ENCODE results near the gene GSTCD.
"Not testable (repeated sequence)": the region's sequence is repeated elsewhere in the genome, so short reads cannot be mapped to it uniquely, and the experiment has no call there.

GSTCD gene

GRCh38 chr4:105843941-105844340, 135.4 kb downstream of the GSTCD start:
- CTCF ChIA-PET = no interaction called here
- POLR2A ChIA-PET = no interaction called here
- H3K27ac ChIP-seq (ENCODE audit: insufficient read depth in 1 of 2, low read depth in 1 of 2, low read length in 2 of 2, poor library complexity in 1 of 2, severe bottlenecking in 2 of 2) = no peak overlapping the region

GRCh38 chr4:105845559-105845958, 137.0 kb downstream of the GSTCD start:
- 92% methylated on average over 2 of the region's 3 CpGs for WGBS (ENCODE audit: insufficient coverage)
- Histone ChIP-seq H3K27ac (ENCODE audit: insufficient read depth in 1 of 2, low read depth in 1 of 2, low read length in 2 of 2, poor library complexity in 1 of 2, severe bottlenecking in 2 of 2) (no peak overlapping the region), H3K9me3 (ENCODE audit: control extremely low read depth in 1 of 5, control insufficient read depth in 4 of 5, insufficient read depth in 2 of 5, low read depth in 1 of 5, low read length in 4 of 5) (no peaks in the 10 kb centered on the region), H3K27me3 (replicated peaks in 2 of 5; ENCODE audit: control insufficient read depth in 4 of 5, insufficient read depth in 5 of 5, low read length in 4 of 5) (no peaks in the 10 kb centered on the region), H3K4me3 (ENCODE audit: control insufficient read depth in 1 of 7, extremely low read depth in 1 of 7, insufficient read depth in 4 of 7, low read depth in 2 of 7, low read length in 6 of 7) (no peak overlapping the region), H3K36me3 (ENCODE audit: control insufficient read depth in 4 of 4, insufficient read depth in 4 of 4, low read length in 3 of 4) (peaks cover 0 to 9% (median 2%) of the 10 kb centered on the region in 4 experiments), H3K4me1 (ENCODE audit: control extremely low read depth in 1 of 4, control insufficient read depth in 4 of 4, insufficient read depth in 4 of 4, low read length in 3 of 4) (no peaks in the 10 kb centered on the region)
- ChIA-PET POLR2A (no interaction called here), CTCF (no interaction called here)
- DNase-seq = no peak

More at GRCh38 chr4:105843941-105844340, 135.4 kb downstream of the GSTCD start:
- Histone ChIP-seq H3K4me1 (ENCODE audit: control extremely low read depth in 1 of 4, control insufficient read depth in 4 of 4, insufficient read depth in 4 of 4, low read length in 3 of 4) (no peaks in the 10 kb centered on the region), H3K9me3 (ENCODE audit: control extremely low read depth in 1 of 5, control insufficient read depth in 4 of 5, insufficient read depth in 2 of 5, low read depth in 1 of 5, low read length in 4 of 5) (no peaks in the 10 kb centered on the region), H3K27me3 (replicated peaks in 2 of 5; ENCODE audit: control insufficient read depth in 4 of 5, insufficient read depth in 5 of 5, low read length in 4 of 5) (no peaks in the 10 kb centered on the region), H3K36me3 (ENCODE audit: control insufficient read depth in 4 of 4, insufficient read depth in 4 of 4, low read length in 3 of 4) (peaks cover 0 to 9% (median 2%) of the 10 kb centered on the region in 4 experiments), H3K4me3 (ENCODE audit: control insufficient read depth in 1 of 7, extremely low read depth in 1 of 7, insufficient read depth in 4 of 7, low read depth in 2 of 7, low read length in 6 of 7) (no peak overlapping the region)
- WGBS (ENCODE audit: insufficient coverage) = 100% methylated on average over 1 of the region's 2 CpGs
- no peak for DNase-seq

- H3K27ac ChIP-seq (ENCODE audit: insufficient read depth in 1 of 2, low read depth in 1 of 2, low read length in 2 of 2, poor library complexity in 1 of 2, severe bottlenecking in 2 of 2); H3K27me3 ChIP-seq (replicated peaks in 2 of 5; ENCODE audit: control insufficient read depth in 4 of 5, insufficient read depth in 5 of 5, low read length in 4 of 5); POLR2A ChIA-PET; CTCF ChIA-PET; DNase-seq; H3K9me3 ChIP-seq (ENCODE audit: control extremely low read depth in 1 of 5, control insufficient read depth in 4 of 5, insufficient read depth in 2 of 5, low read depth in 1 of 5, low read length in 4 of 5); H3K4me3 ChIP-seq (ENCODE audit: control insufficient read depth in 1 of 7, extremely low read depth in 1 of 7, insufficient read depth in 4 of 7, low read depth in 2 of 7, low read length in 6 of 7); H3K36me3 ChIP-seq (ENCODE audit: control insufficient read depth in 4 of 4, insufficient read depth in 4 of 4, low read length in 3 of 4); H3K4me1 ChIP-seq (ENCODE audit: control extremely low read depth in 1 of 4, control insufficient read depth in 4 of 4, insufficient read depth in 4 of 4, low read length in 3 of 4): not testable (repeated sequence)
- 86% methylated on average over 4 of the region's 6 CpGs for WGBS (ENCODE audit: insufficient coverage)
Measured at GRCh38 chr4:105848359-105848758, 139.8 kb downstream of the GSTCD start.

GRCh38 chr4:105851196-105851595, 142.6 kb downstream of the GSTCD start:
- no peak for DNase-seq

GRCh38 chr4:105852230-105852629, 143.6 kb downstream of the GSTCD start:
- H3K27ac ChIP-seq (ENCODE audit: insufficient read depth in 1 of 2, low read depth in 1 of 2, low read length in 2 of 2, poor library complexity in 1 of 2, severe bottlenecking in 2 of 2); H3K27me3 ChIP-seq (replicated peaks in 2 of 5; ENCODE audit: control insufficient read depth in 4 of 5, insufficient read depth in 5 of 5, low read length in 4 of 5); POLR2A ChIA-PET; H3K36me3 ChIP-seq (ENCODE audit: control insufficient read depth in 4 of 4, insufficient read depth in 4 of 4, low read length in 3 of 4); H3K4me3 ChIP-seq (ENCODE audit: control insufficient read depth in 1 of 7, extremely low read depth in 1 of 7, insufficient read depth in 4 of 7, low read depth in 2 of 7, low read length in 6 of 7); H3K9me3 ChIP-seq (ENCODE audit: control extremely low read depth in 1 of 5, control insufficient read depth in 4 of 5, insufficient read depth in 2 of 5, low read depth in 1 of 5, low read length in 4 of 5); H3K4me1 ChIP-seq (ENCODE audit: control extremely low read depth in 1 of 4, control insufficient read depth in 4 of 4, insufficient read depth in 4 of 4, low read length in 3 of 4); DNase-seq; CTCF ChIA-PET: not testable (repeated sequence)
- no CpG with 5 or more reads among the region's 2 CpGs for WGBS (ENCODE audit: insufficient coverage)

More at GRCh38 chr4:105851196-105851595, 142.6 kb downstream of the GSTCD start:
- Histone ChIP-seq H3K36me3 (ENCODE audit: control insufficient read depth in 4 of 4, insufficient read depth in 4 of 4, low read length in 3 of 4) (no peaks in the 10 kb centered on the region), H3K4me1 (ENCODE audit: control extremely low read depth in 1 of 4, control insufficient read depth in 4 of 4, insufficient read depth in 4 of 4, low read length in 3 of 4) (no peaks in the 10 kb centered on the region), H3K27ac (ENCODE audit: insufficient read depth in 1 of 2, low read depth in 1 of 2, low read length in 2 of 2, poor library complexity in 1 of 2, severe bottlenecking in 2 of 2) (no peak overlapping the region), H3K4me3 (ENCODE audit: control insufficient read depth in 1 of 7, extremely low read depth in 1 of 7, insufficient read depth in 4 of 7, low read depth in 2 of 7, low read length in 6 of 7) (no peak overlapping the region), H3K9me3 (ENCODE audit: control extremely low read depth in 1 of 5, control insufficient read depth in 4 of 5, insufficient read depth in 2 of 5, low read depth in 1 of 5, low read length in 4 of 5) (peaks cover 0 to 4% (median 0%) of the 10 kb centered on the region in 5 experiments), H3K27me3 (replicated peaks in 2 of 5; ENCODE audit: control insufficient read depth in 4 of 5, insufficient read depth in 5 of 5, low read length in 4 of 5) (no peaks in the 10 kb centered on the region)
- no CpG with 5 or more reads among the region's 3 CpGs for WGBS (ENCODE audit: insufficient coverage)
- POLR2A ChIA-PET = no interaction called here
- CTCF ChIA-PET = no interaction called here

GRCh38 chr4:105858466-105859040, 150.0 kb downstream of the GSTCD start:
- H3K27ac ChIP-seq (ENCODE audit: insufficient read depth in 1 of 2, low read depth in 1 of 2, low read length in 2 of 2, poor library complexity in 1 of 2, severe bottlenecking in 2 of 2) = no peak overlapping the region
- peaks cover 3 to 23% (median 5%) of the 10 kb centered on the region in 5 experiments for H3K9me3 ChIP-seq (ENCODE audit: control extremely low read depth in 1 of 5, control insufficient read depth in 4 of 5, insufficient read depth in 2 of 5, low read depth in 1 of 5, low read length in 4 of 5)
- ChIA-PET POLR2A (no interaction called here), CTCF (no interaction called here)
- H3K4me1 ChIP-seq (ENCODE audit: control extremely low read depth in 1 of 4, control insufficient read depth in 4 of 4, insufficient read depth in 4 of 4, low read length in 3 of 4) = no peaks in the 10 kb centered on the region
- H3K4me3 ChIP-seq (ENCODE audit: control insufficient read depth in 1 of 7, extremely low read depth in 1 of 7, insufficient read depth in 4 of 7, low read depth in 2 of 7, low read length in 6 of 7) = no peak overlapping the region
- no peak for DNase-seq
- no peaks in the 10 kb centered on the region for H3K27me3 ChIP-seq (replicated peaks in 2 of 5; ENCODE audit: control insufficient read depth in 4 of 5, insufficient read depth in 5 of 5, low read length in 4 of 5)
- WGBS (ENCODE audit: insufficient coverage) = 98% methylated on average over 9 of the region's 10 CpGs
- H3K36me3 ChIP-seq (ENCODE audit: control insufficient read depth in 4 of 4, insufficient read depth in 4 of 4, low read length in 3 of 4) = no peaks in the 10 kb centered on the region

GRCh38 chr4:105859233-105859632, 150.6 kb downstream of the GSTCD start:
- no CpG with 5 or more reads among the region's 1 CpG for WGBS (ENCODE audit: insufficient coverage)
- H3K27ac ChIP-seq (ENCODE audit: insufficient read depth in 1 of 2, low read depth in 1 of 2, low read length in 2 of 2, poor library complexity in 1 of 2, severe bottlenecking in 2 of 2) = no peak overlapping the region
- H3K36me3 ChIP-seq (ENCODE audit: control insufficient read depth in 4 of 4, insufficient read depth in 4 of 4, low read length in 3 of 4) = no peaks in the 10 kb centered on the region
- no peak overlapping the region for H3K4me3 ChIP-seq (ENCODE audit: control insufficient read depth in 1 of 7, extremely low read depth in 1 of 7, insufficient read depth in 4 of 7, low read depth in 2 of 7, low read length in 6 of 7)
- ChIA-PET POLR2A (no interaction called here), CTCF (no interaction called here)
- no peak for DNase-seq
- no peaks in the 10 kb centered on the region for H3K27me3 ChIP-seq (replicated peaks in 2 of 5; ENCODE audit: control insufficient read depth in 4 of 5, insufficient read depth in 5 of 5, low read length in 4 of 5)
- no peaks in the 10 kb centered on the region for H3K4me1 ChIP-seq (ENCODE audit: control extremely low read depth in 1 of 4, control insufficient read depth in 4 of 4, insufficient read depth in 4 of 4, low read length in 3 of 4)
- peaks cover 3 to 23% (median 5%) of the 10 kb centered on the region in 5 experiments for H3K9me3 ChIP-seq (ENCODE audit: control extremely low read depth in 1 of 5, control insufficient read depth in 4 of 5, insufficient read depth in 2 of 5, low read depth in 1 of 5, low read length in 4 of 5)
